IMR-90 (cell line): ENCODE data around the gene FAM199X. TPM values are rescaled to one million over a fixed set of nuclear protein-coding genes. Genes with fewer than 3 reads are reported as not detected.

Source experiments
- ATAC-seq: fragments of 200-7000 bp; cut with Tn5 transposase; 2 replicates; pipeline ENCODE4 v1.9.1; 2020; ENCODE audit warnings: low read depth, mild to moderate bottlenecking, moderate library complexity
- BruUV-seq: library from RNA; stranded (reverse); fragments of 400-500 nt; replicated peaks from 2 replicates; lab custom pipeline; 2021; lab: Mats Ljungman, UMichigan
- CTCF ChIA-PET: fragments of 300-600 bp; formaldehyde crosslinking; extraction: SDS; loops from one replicate; lab custom pipeline; 2021; ENCODE audit warnings: antibody characterized with exemption; lab: Yijun Ruan, JAX
- POLR2A ChIA-PET: fragments of 300-600 bp; sonication (Branson Sonifier 250); formaldehyde crosslinking; loops from one replicate; lab custom pipeline; 2022; ENCODE audit warnings: antibody characterized with exemption; ENCODE audit not compliant: unreplicated experiment; lab: Charles Lee
- DNase-seq: peaks from one replicate; pipeline ENCODE4 v3.0.0; 2013
- H2AFZ ChIP-seq: replicated peaks from 2 replicates; pipeline ENCODE3; 2013; ENCODE audit warnings: low read length, mild to moderate bottlenecking; ENCODE audit not compliant: poor library complexity
- H2AK5ac ChIP-seq: 2 replicates; pipeline ENCODE4 v1.6.1; 2013; ENCODE audit warnings: low read depth, low read length, inconsistent platforms
- H2AK9ac ChIP-seq: replicated peaks from 2 replicates; pipeline ENCODE3; 2013; ENCODE audit warnings: mild to moderate bottlenecking, low read depth, low read length, moderate library complexity; ENCODE audit not compliant: poor library complexity
- H2BK120ac ChIP-seq: 2 replicates; pipeline ENCODE4 v1.6.1; 2013; ENCODE audit warnings: low read depth, low read length, inconsistent platforms
- H2BK15ac ChIP-seq: 3 replicates; pipeline ENCODE4 v1.6.1; 2013; ENCODE audit warnings: low read depth, low read length, inconsistent platforms
- H2BK20ac ChIP-seq: 2 replicates; pipeline ENCODE4 v1.6.1; 2013; ENCODE audit warnings: low read depth, mild to moderate bottlenecking, inconsistent platforms, low read length, moderate library complexity
- H2BK5ac ChIP-seq: 2 replicates; pipeline ENCODE4 v1.6.1; 2013; ENCODE audit warnings: mild to moderate bottlenecking, low read depth, low read length, inconsistent platforms; ENCODE audit not compliant: poor library complexity, severe bottlenecking
- H3K14ac ChIP-seq: replicated peaks from 2 replicates; pipeline ENCODE4 v1.6.1; 2013; ENCODE audit warnings: low read depth, low read length, inconsistent platforms
- H3K18ac ChIP-seq: 2 replicates; pipeline ENCODE4 v1.6.1; 2013; ENCODE audit warnings: low read depth, low read length, control low read depth
- H3K23ac ChIP-seq: 2 replicates; pipeline ENCODE4 v1.6.1; 2013; ENCODE audit warnings: low read depth, low read length, inconsistent platforms
- H3K27ac ChIP-seq: 2 replicates; pipeline ENCODE4 v1.5.1; 2013; ENCODE audit warnings: mild to moderate bottlenecking, control low read depth, low read length; ENCODE audit not compliant: insufficient read depth
- H3K27me3 ChIP-seq: 2 replicates; pipeline ENCODE4 v1.6.1; 2013; ENCODE audit warnings: low read length; ENCODE audit not compliant: control insufficient read depth, insufficient read depth
- H3K36me3 ChIP-seq: 2 replicates; pipeline ENCODE4 v1.6.1; 2013; ENCODE audit warnings: low read length, mixed read lengths; ENCODE audit not compliant: control insufficient read depth, insufficient read depth
- H3K4ac ChIP-seq: 2 replicates; pipeline ENCODE4 v1.6.1; 2013; ENCODE audit warnings: low read depth, low read length, inconsistent platforms
- H3K4me1 ChIP-seq: 2 replicates; pipeline ENCODE4 v1.6.1; 2013; ENCODE audit warnings: low read length, mixed read lengths; ENCODE audit not compliant: control insufficient read depth, insufficient read depth
- H3K4me2 ChIP-seq: 2 replicates; pipeline ENCODE4 v1.6.1; 2013; ENCODE audit warnings: low read depth, mild to moderate bottlenecking, control low read depth, low read length, moderate library complexity
- H3K4me3 ChIP-seq: 2 replicates; pipeline ENCODE4 v1.5.1; 2013; ENCODE audit warnings: low read depth, mild to moderate bottlenecking, control low read depth, low read length, moderate library complexity; ENCODE audit not compliant: insufficient read depth
- H3K56ac ChIP-seq: 2 replicates; pipeline ENCODE4 v1.6.1; 2013; ENCODE audit warnings: low read length, inconsistent platforms; ENCODE audit not compliant: insufficient read depth; ENCODE audit errors: extremely low read depth
- H3K79me1 ChIP-seq, 2 experiments: 2 replicates each; pipeline ENCODE4 v1.6.1; 2013; ENCODE audit warnings: low read length in 2 of 2, inconsistent platforms in 1 of 2, low read depth in 1 of 2
- H3K9ac ChIP-seq: 2 replicates; pipeline ENCODE4 v1.6.1; 2013; ENCODE audit warnings: low read depth, low read length, control low read depth
- H3K9me1 ChIP-seq: 2 replicates; pipeline ENCODE4 v1.6.1; 2013; ENCODE audit warnings: low read length, inconsistent platforms; ENCODE audit not compliant: insufficient read depth
- H3K9me3 ChIP-seq: 2 replicates; pipeline ENCODE4 v1.6.1; 2013; ENCODE audit warnings: low read length; ENCODE audit not compliant: control insufficient read depth, insufficient read depth
- H4K20me1 ChIP-seq: 2 replicates; pipeline ENCODE4 v1.6.1; 2013; ENCODE audit warnings: low read length, inconsistent platforms; ENCODE audit not compliant: insufficient read depth
- H4K5ac ChIP-seq: 2 replicates; pipeline ENCODE4 v1.6.1; 2013; ENCODE audit warnings: mild to moderate bottlenecking, low read depth, low read length, control low read depth
- H4K8ac ChIP-seq, 2 experiments: 2 replicates each; pipeline ENCODE4 v1.6.1; 2013; ENCODE audit warnings: low read depth in 2 of 2, low read length in 2 of 2, control low read depth in 1 of 2, inconsistent platforms in 1 of 2
- H4K91ac ChIP-seq: 2 replicates; pipeline ENCODE4 v1.6.1; 2013; ENCODE audit warnings: low read depth, low read length, inconsistent platforms; ENCODE audit not compliant: insufficient read depth
- CEBPB ChIP-seq: IDR thresholded peaks from 2 replicates; pipeline ENCODE4 v1.6.1; 2012; ENCODE audit warnings: low read depth, low read length, improper control_type of control experiment
- CHD1 ChIP-seq: IDR thresholded peaks from 2 replicates; pipeline ENCODE4 v1.6.1; 2012; ENCODE audit warnings: low read depth, low read length, improper control_type of control experiment
- CTCF ChIP-seq: conservative IDR thresholded peaks from 2 replicates; pipeline ENCODE4 v1.5.1; 2012; ENCODE audit warnings: mild to moderate bottlenecking, low read depth, low read length, improper control_type of control experiment
- ELK1 ChIP-seq: fragments of 150-350 bp; IDR thresholded peaks from 2 replicates; pipeline ENCODE4 v1.6.1; 2016; ENCODE audit warnings: low read depth, mild to moderate bottlenecking, low read length, moderate library complexity, borderline replicate concordance
- FOS ChIP-seq: fragments of 150-350 bp; IDR thresholded peaks from 2 replicates; pipeline ENCODE4 v1.6.1; 2016; ENCODE audit warnings: low read depth, low read length
- MAFK ChIP-seq: IDR thresholded peaks from 2 replicates; pipeline ENCODE4 v1.6.1; 2012; ENCODE audit warnings: low read depth, low read length, improper control_type of control experiment
- MAZ ChIP-seq: IDR thresholded peaks from 2 replicates; pipeline ENCODE4 v1.6.1; 2012; ENCODE audit warnings: low read depth, mild to moderate bottlenecking, low read length, improper control_type of control experiment, moderate library complexity, borderline replicate concordance
- RAD21 ChIP-seq: IDR thresholded peaks from 2 replicates; pipeline ENCODE4 v1.6.1; 2012; ENCODE audit warnings: low read length, improper control_type of control experiment
- RCOR1 ChIP-seq: IDR thresholded peaks from 2 replicates; pipeline ENCODE4 v1.6.1; 2012; ENCODE audit warnings: mild to moderate bottlenecking, low read length, improper control_type of control experiment; ENCODE audit not compliant: insufficient replicate concordance
- SMC3 ChIP-seq: fragments of 150-350 bp; IDR thresholded peaks from 2 replicates; pipeline ENCODE4 v1.6.1; 2016; ENCODE audit warnings: low read depth, mild to moderate bottlenecking, antibody characterized with exemption, low read length, moderate library complexity
- WGBS, 2 experiments: methylation state at CpG; one replicate each; pipeline versions ENCODE4 v1.1.5 to v1.1.7; 2013; ENCODE audit warnings: missing lambda C conversion rate in 2 of 2; ENCODE audit not compliant: insufficient read length in 1 of 2; ENCODE audit errors: extremely low coverage in 2 of 2; 5-methylcytosine and 5-hydroxymethylcytosine counted together
- dilution Hi-C: fragments of 300-500 bp; cut with HindIII; formaldehyde crosslinking; loops from one replicate; pipeline ENCODE4 v1.14.3; 2018; ENCODE audit warnings: low sequenced_read_pairs; ENCODE audit not compliant: unreplicated experiment
- in situ Hi-C: fragments of 300-500 bp; cut with MboI; formaldehyde crosslinking; loops from 3 replicates; pipeline ENCODE4 v1.14.3; 2019; ENCODE audit warnings: low sequenced_read_pairs, inconsistent platforms, mixed read lengths
- intact Hi-C: fragments of 100-400 bp; cut with micrococcal nuclease; formaldehyde crosslinking; loops from 2 replicates; pipeline ENCODE4 v1.10.0; 2022
- polyA plus RNA-seq, 3 experiments: library from polyadenylated mRNA; depleted of rRNA; stranded (reverse); fragments of >200 nt; gene quantifications; 2 replicates each; pipeline ENCODE4 v1.2.3, GENCODE V29; 2012; ENCODE audit warnings: low replicate concordance in 1 of 3
- total RNA-seq: library from RNA; depleted of rRNA; stranded (reverse); fragments of >200 nt; gene quantifications from 2 replicates; pipeline ENCODE4 v1.2.3, GENCODE V29; 2012
- TF ChIP-seq, protein P1 (sequence below): fragments of 150-350 bp; IDR thresholded peaks from 2 replicates; pipeline ENCODE4 v1.6.1; 2017; ENCODE audit warnings: mild to moderate bottlenecking, antibody characterized with exemption, low read length, low read depth

The FAM199X gene
- total and polyA plus RNA-seq, 2 of the 4 experiments (the other 2 are of a cell fraction) = 4.0 to 13.8 TPM

DNA sequence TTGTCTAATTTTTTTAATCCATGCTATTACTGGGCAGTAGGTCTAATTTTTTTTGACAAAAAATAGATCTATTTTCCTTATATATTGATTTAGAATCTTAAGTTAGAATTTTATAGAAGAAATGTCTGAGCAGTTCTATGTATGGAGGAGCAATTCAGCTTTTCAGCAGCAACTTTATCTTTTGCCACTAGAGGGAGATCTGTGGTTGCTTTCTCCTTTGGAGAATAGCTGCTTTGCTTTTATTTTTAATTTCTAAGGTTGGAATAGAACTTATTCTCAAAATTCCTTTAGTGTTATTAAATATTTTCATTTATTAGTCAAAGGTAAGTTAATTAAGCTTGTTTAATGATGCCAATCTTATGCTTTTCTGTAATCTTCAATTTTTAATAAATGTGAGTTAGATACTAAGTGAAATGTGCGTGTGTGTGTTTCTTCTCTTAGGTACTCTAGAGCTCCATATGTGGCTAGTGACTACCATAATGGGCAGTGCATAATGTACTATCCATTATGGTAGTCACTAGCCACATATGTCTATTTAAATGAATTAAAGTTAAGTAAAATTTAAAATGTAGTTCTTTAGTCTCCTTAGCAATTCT is 29.3 kb downstream of the FAM199X start:
- intact Hi-C loops (loop anchor here (1.0 to 10.0 kb wide), 3 partner anchors 76 to 999 kb away; no protein-coding TSS in a partner anchor), in situ Hi-C loops (no loop called here), dilution Hi-C loops (no loop called here)
- no peak overlapping the region for H2AK5ac ChIP-seq
- ATAC-seq (peak; percentile 79; the same call in 1 of the 2 replicates), DNase-seq (peak; percentile 25)
- H2BK20ac ChIP-seq = no peak overlapping the region
- CTCF ChIA-PET = interaction anchor here (0.6 to 1.6 kb wide), 12 partner anchors 9 to 727 kb away, joined by 3 to 6 read pairs (median 4); partner anchors contain the start of gene SLC25A53
- H3K14ac ChIP-seq = no peak overlapping the region
- H3K79me1 ChIP-seq = no peaks in the 10 kb centered on the region
- no peak overlapping the region for H4K5ac ChIP-seq
- TF ChIP-seq, protein P1, sequence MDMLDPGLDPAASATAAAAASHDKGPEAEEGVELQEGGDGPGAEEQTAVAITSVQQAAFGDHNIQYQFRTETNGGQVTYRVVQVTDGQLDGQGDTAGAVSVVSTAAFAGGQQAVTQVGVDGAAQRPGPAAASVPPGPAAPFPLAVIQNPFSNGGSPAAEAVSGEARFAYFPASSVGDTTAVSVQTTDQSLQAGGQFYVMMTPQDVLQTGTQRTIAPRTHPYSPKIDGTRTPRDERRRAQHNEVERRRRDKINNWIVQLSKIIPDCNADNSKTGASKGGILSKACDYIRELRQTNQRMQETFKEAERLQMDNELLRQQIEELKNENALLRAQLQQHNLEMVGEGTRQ = no peak
- TF ChIP-seq CEBPB = no peak
- TF ChIP-seq MAZ = no peak
- TF ChIP-seq RAD21 = peak; percentile 57
- no peak for TF ChIP-seq RCOR1
- no peak for TF ChIP-seq FOS
- TF ChIP-seq MAFK = no peak
- TF ChIP-seq CTCF = peak; percentile 72
- TF ChIP-seq ELK1 = no peak
- TF ChIP-seq SMC3 = peak; percentile 52
- no peak for TF ChIP-seq CHD1
- H3K4me3 ChIP-seq = no peak overlapping the region
- no peak overlapping the region for H3K9ac ChIP-seq
- H3K4ac ChIP-seq = no peak overlapping the region
- no CpG with 5 or more reads among the region's 1 CpG for WGBS, 2 experiments
- POLR2A ChIA-PET = no interaction called here
- no peaks in the 10 kb centered on the region for H4K20me1 ChIP-seq
- no peak overlapping the region for H2BK5ac ChIP-seq
- H3K56ac ChIP-seq = no peak overlapping the region
- H3K9me3 ChIP-seq = no peaks in the 10 kb centered on the region
- no peaks in the 10 kb centered on the region for H3K27me3 ChIP-seq
- H3K36me3 ChIP-seq = no peaks in the 10 kb centered on the region
- no peak overlapping the region for H2BK120ac ChIP-seq
- H3K27ac ChIP-seq = no peak overlapping the region
- H4K8ac ChIP-seq = no peak overlapping the region
- H3K18ac ChIP-seq = no peak overlapping the region
- H2AK9ac ChIP-seq = no peak overlapping the region
- no peak overlapping the region for H2AFZ ChIP-seq
- BruUV-seq = no TSS peak
- no peak overlapping the region for H3K23ac ChIP-seq
- H4K91ac ChIP-seq = no peak overlapping the region
- no peak overlapping the region for H2BK15ac ChIP-seq
- no peaks in the 10 kb centered on the region for H3K4me1 ChIP-seq
- no peaks in the 10 kb centered on the region for H3K9me1 ChIP-seq
- no peak overlapping the region for H3K4me2 ChIP-seq
